ENCODE measurements around the gene KCTD11. TPM values are rescaled to one million over a fixed set of nuclear protein-coding genes. Genes with fewer than 3 reads are reported as not detected.

KCTD11 gene
- total and polyA plus RNA-seq, 2 of the 13 experiments (the other 11 are each of a cell fraction or from before 2014, with no cell fraction given), result 1.6 to 2.6 TPM

GRCh38 chr17:7384489-7385081, 32.6 kb downstream of the KCTD11 start (continued):
- TF ChIP-seq ZNF580 (CRISPR knock-in tag; IDR thresholded peaks at IDR 0.05; ENCODE audit: borderline replicate concordance, low read depth) (no peak), ZNF275 (CRISPR knock-in tag; IDR thresholded peaks at IDR 0.05; ENCODE audit: borderline replicate concordance) (no peak), HDAC1 (CRISPR knock-in tag; IDR thresholded peaks at IDR 0.05) (no peak), GLMP (CRISPR knock-in tag; IDR thresholded peaks at IDR 0.05; ENCODE audit: borderline replicate concordance) (no peak)

GRCh38 chr17:7388856-7389255, 36.9 kb downstream of the KCTD11 start:
- Histone ChIP-seq H3K4me3 (replicated peaks in 1 of 3; ENCODE audit: insufficient read depth in 1 of 3, low read depth in 2 of 3, low read length in 3 of 3) (no peak overlapping the region), H3K4me2 (ENCODE audit: low read depth, low read length) (no peak overlapping the region), H3K36me3 (replicated peaks in 1 of 2; ENCODE audit: control insufficient read depth in 1 of 2, insufficient read depth in 2 of 2, low read length in 2 of 2) (peaks cover 0 to 2% of the 10 kb centered on the region in 2 experiments; a peak in 2 of 5 replicates), H3K27me3 (ENCODE audit: control insufficient read depth in 1 of 2, insufficient read depth in 2 of 2, low read length in 2 of 2) (no peaks in the 10 kb centered on the region), H4K20me1 (ENCODE audit: insufficient read depth, low read length) (no peaks in the 10 kb centered on the region), H3K9ac (ENCODE audit: insufficient read depth, low read depth, low read length) (no peak overlapping the region), H2AFZ (ENCODE audit: low read length) (no peak overlapping the region), H3K79me2 (ENCODE audit: insufficient read depth, low read length) (no peaks in the 10 kb centered on the region), H3K4me1 (ENCODE audit: insufficient read depth, low read length) (peaks cover 7% of the 10 kb centered on the region; the same call in 1 of the 2 replicates), H3K27ac (ENCODE audit: extremely low read length, insufficient read depth, low read length) (no peak overlapping the region), H3K9me3 (ENCODE audit: low read length) (no peaks in the 10 kb centered on the region)
- FAIRE-seq (no peak), DNase-seq (ENCODE audit: low spot score) (no peak), ATAC-seq (no peak)
- WGBS (ENCODE audit: low lambda C conversion rate), result 87% methylated on average over 3 of the region's 10 CpGs
- intact Hi-C loops (cut with micrococcal nuclease; ENCODE audit: unreplicated experiment) (no loop called here), in situ Hi-C loops (cut with HindIII; ENCODE audit: extremely low pct_ligation_motif_present, low pct_unique_long_range_greater_than_20kb) (no loop called here)
- POLR2A ChIA-PET, result interaction anchor here (2.4 kb wide), 1 partner anchor 15 kb away, joined by 12 read pairs; the partner anchor contains the start of gene TMEM256
- BruUV-seq (replicated peaks), result no TSS peak
- CTCF ChIA-PET (ENCODE audit: low intra/inter-chr PET ratio, low total read pairs), result no interaction called here
- no peak for TF ChIP-seq ZNF83 (CRISPR knock-in tag; IDR thresholded peaks at IDR 0.05; ENCODE audit: borderline replicate concordance)
- TF ChIP-seq DBP (CRISPR knock-in tag; IDR thresholded peaks at IDR 0.05; ENCODE audit: not compliant biosample characterization), result no peak
- no peak for TF ChIP-seq ZNF710 (CRISPR knock-in tag; IDR thresholded peaks at IDR 0.05; ENCODE audit: borderline replicate concordance)
- TF ChIP-seq MTF1 (CRISPR knock-in tag; IDR thresholded peaks at IDR 0.05), result no peak
- no peak for TF ChIP-seq NCOR1 (IDR thresholded peaks at IDR 0.05; ENCODE audit: borderline replicate concordance, low read length)
- TF ChIP-seq ZNF580 (CRISPR knock-in tag; IDR thresholded peaks at IDR 0.05; ENCODE audit: borderline replicate concordance, low read depth), result no peak
- TF ChIP-seq TCF7L2 (IDR thresholded peaks at IDR 0.05; ENCODE audit: low read depth, low read length), result no peak
- no peak for TF ChIP-seq MXD4 (CRISPR knock-in tag; IDR thresholded peaks at IDR 0.05)
- TF ChIP-seq REXO4 (CRISPR knock-in tag; IDR thresholded peaks at IDR 0.05; ENCODE audit: borderline replicate concordance), result no peak
- TF ChIP-seq MBD4 (IDR thresholded peaks at IDR 0.05; ENCODE audit: borderline replicate concordance, low read length), result no peak
- no peak for TF ChIP-seq MEIS2 (CRISPR knock-in tag; IDR thresholded peaks at IDR 0.05)
- no peak for TF ChIP-seq AGO1 (IDR thresholded peaks at IDR 0.05; ENCODE audit: low read depth, low read length, poor library complexity, severe bottlenecking)
- TF ChIP-seq ARNTL (CRISPR knock-in tag; IDR thresholded peaks at IDR 0.05), result no peak
- no peak for TF ChIP-seq ZNF232 (CRISPR knock-in tag; IDR thresholded peaks at IDR 0.05; ENCODE audit: borderline replicate concordance)
